ENCODE data around the gene APOE. TPM values are rescaled to one million over a fixed set of nuclear protein-coding genes. Genes with fewer than 3 reads are reported as not detected.

APOE gene
- total and polyA plus RNA-seq, 5 experiments from 2014 or later, result 2.9 to 3.6 TPM; not detected in 3

DNA sequence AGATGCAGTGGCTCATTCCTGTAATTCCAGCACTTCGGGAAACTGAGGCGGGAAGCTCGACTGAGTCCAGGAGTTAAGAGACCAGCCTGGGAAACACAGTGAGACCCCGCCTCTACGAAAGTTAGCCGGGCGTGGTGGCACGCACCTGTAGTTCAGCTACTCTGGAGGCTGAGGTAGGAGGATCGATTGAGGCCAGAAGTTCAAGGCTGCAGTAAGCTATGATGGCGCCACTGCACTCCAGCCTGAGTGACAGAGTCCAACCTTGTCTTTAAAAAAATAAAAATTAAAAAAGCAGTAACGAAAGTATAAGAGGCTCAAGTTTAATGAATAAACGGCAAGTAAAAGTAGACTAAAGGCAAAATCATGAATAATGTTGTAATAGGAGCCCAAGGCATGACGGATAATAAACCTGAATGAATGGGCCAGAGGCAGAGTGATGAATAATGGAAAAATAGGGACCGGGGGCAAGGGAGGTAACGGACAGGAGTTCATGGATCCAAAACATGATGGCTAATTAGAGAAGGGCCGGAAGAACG, 15.7 kb upstream of the APOE start:
- DNase-seq (no peak), ATAC-seq (no peak)
- no peaks in the 10 kb centered on the region for H3K27me3 Mint-ChIP-seq
- H3K4me1 Mint-ChIP-seq, result peaks cover 20 to 38% (median 30%) of the 10 kb centered on the region in 4 donors
- H3K36me3 Mint-ChIP-seq, result peaks cover 0 to 25% (median 6%) of the 10 kb centered on the region in 3 donors
- H3K4me3 Mint-ChIP-seq, result peak overlapping the region; percentile 80 to 93 (median 90)
- peak overlapping the region; percentile 86 to 97 (median 96) for H3K27ac Mint-ChIP-seq
- POLR2A ChIA-PET, result interaction anchor here (0.6 to 1.7 kb wide), 5 partner anchors 8 to 263 kb away, joined by 3 to 10 read pairs (median 4); partner anchors contain the start of genes APOE and CLPTM1
- H3K9me3 Mint-ChIP-seq, result no peaks in the 10 kb centered on the region

DNA sequence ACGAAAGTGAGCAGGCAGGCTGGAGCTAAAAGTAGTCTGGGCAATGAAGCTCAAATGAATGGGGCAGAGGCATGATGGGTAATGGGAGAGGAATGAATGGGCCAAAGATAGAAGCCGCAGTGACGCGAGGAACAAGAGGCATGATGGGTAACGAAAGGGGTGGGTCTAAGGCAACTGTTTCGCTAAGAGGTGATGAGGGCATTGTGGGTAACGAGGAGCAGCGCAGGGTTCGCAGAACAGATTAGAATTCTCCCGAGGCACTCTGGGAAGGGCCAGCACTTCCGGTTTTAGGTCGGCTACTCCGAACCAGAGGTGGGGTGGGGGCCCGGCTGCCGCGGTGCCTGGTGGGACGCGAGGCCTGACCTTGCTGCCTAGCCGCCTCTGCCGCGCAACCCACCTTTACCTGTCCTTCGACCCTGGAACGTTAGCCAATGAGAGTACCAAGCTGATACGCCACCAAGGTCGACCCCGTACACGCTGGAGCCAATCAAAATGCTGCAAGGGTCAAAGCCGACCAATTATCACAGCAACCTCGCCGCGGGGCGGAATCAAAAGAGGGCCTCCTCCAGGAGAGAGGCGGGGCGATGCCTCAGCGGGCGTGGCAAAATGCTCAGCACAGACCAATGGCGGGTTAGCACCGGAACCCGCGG, 15.1 kb upstream of the APOE start:
- H3K27me3 Mint-ChIP-seq, result no peaks in the 10 kb centered on the region
- peak; percentile 82 to 84 for ATAC-seq
- peak overlapping the region; percentile 86 to 97 (median 96) for H3K27ac Mint-ChIP-seq
- peaks cover 0 to 30% (median 9%) of the 10 kb centered on the region in 3 donors for H3K36me3 Mint-ChIP-seq
- peaks cover 22 to 42% (median 32%) of the 10 kb centered on the region in 4 donors for H3K4me1 Mint-ChIP-seq
- no peaks in the 10 kb centered on the region for H3K9me3 Mint-ChIP-seq
- DNase-seq, result peak in 8 of 10 donors; percentile 98 to 100 (median 100)
- H3K4me3 Mint-ChIP-seq, result peak overlapping the region; percentile 80 to 93 (median 90)
- POLR2A ChIA-PET, result interaction anchor here (0.6 to 1.7 kb wide), 6 partner anchors 8 to 263 kb away, joined by 3 to 10 read pairs (median 4); partner anchors contain the start of genes APOE and CLPTM1

DNA sequence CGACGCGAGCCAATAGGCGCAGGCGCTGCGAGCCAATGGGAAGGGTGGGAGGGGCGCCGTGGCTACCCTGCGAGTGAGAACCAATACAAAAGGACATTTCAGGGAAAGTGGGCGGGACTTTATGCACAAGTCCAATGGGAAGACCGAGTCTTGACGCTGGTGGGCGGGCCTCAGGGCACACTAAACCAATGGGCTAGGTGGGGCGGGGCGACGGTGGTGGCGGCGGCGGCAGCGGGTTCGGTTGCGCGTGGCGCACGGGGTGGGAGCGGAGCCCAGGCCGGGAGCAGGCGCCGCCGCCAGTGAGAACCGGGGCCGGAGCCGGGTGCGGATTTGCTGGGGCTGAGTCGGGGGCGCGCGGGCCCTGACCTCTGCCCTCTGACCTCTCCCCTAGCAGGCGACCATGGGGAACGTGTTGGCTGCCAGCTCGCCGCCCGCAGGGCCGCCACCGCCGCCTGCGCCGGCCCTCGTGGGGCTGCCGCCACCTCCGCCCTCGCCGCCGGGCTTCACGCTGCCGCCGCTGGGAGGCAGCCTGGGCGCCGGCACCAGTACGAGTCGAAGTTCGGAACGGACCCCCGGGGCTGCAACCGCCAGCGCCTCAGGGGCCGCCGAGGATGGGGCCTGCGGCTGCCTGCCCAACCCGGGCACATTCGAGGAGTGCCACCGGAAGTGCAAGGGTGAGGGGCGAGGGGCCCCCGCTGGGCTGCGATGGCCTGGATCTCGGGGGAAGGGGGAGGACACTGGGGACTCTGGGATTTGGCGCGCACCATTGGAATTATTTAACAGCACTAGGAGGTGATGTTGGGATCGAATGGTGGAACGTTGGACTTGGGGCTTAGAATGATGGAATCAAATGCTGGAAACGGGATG, 14.3 kb upstream of the APOE start, which contains the start of gene TOMM40:
Gene TOMM40 (plus strand): TSS at position 239 of the 867 bp plus-strand sequence. CDS start 162 bp downstream, at position 401.
- ATAC-seq (no peak), DNase-seq (peak in 2 of 10 donors; percentile 99)
- peak within 1 kb of the TSS; percentile 82 to 93 (median 91) for H3K4me3 Mint-ChIP-seq
- POLR2A ChIA-PET, result interaction anchor here (0.7 to 1.7 kb wide), 5 partner anchors 10 to 262 kb away, joined by 3 to 10 read pairs (median 4); partner anchors contain the start of genes APOE and CLPTM1
- peaks cover 26 to 42% (median 34%) of the 10 kb centered on the region in 4 donors for H3K4me1 Mint-ChIP-seq
- H3K9me3 Mint-ChIP-seq, result no peaks in the 10 kb centered on the region
- H3K27ac Mint-ChIP-seq, result peak within 1 kb of the TSS; percentile 86 to 97 (median 96)
- peaks cover 0 to 38% (median 12%) of the 10 kb centered on the region in 3 donors for H3K36me3 Mint-ChIP-seq
- H3K27me3 Mint-ChIP-seq, result no peaks in the 10 kb centered on the region

DNA sequence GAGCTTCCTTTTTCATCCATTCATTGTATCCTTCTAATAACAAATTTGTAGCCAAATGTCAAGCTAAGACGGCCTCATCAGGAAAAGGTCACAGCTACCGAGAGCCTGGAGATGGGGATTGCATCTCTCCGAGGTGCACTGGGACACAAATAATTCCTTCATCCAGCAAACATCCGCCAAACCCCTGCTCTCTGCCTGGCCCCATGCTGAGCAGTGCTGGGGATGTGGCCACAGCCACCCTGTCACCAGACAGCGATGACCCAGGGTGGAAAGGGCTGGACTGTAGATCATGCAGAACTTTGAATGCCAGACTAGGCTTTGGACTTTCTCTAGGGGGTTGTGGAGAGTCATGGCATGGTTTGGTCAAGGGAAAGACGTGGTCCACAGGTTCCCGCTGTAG, 12.7 kb upstream of the APOE start:
- H3K4me3 Mint-ChIP-seq, result peak overlapping the region; percentile 82 to 92 (median 90)
- peak overlapping the region in 8 of 10 donors; percentile 59 to 91 (median 76) for H3K27ac Mint-ChIP-seq
- POLR2A ChIA-PET, result no interaction called here
- H3K9me3 Mint-ChIP-seq, result no peaks in the 10 kb centered on the region
- H3K4me1 Mint-ChIP-seq, result peaks cover 27 to 42% (median 34%) of the 10 kb centered on the region in 4 donors
- H3K27me3 Mint-ChIP-seq, result no peaks in the 10 kb centered on the region
- DNase-seq (no peak), ATAC-seq (no peak)
- peaks cover 0 to 53% (median 14%) of the 10 kb centered on the region in 3 donors for H3K36me3 Mint-ChIP-seq

DNA sequence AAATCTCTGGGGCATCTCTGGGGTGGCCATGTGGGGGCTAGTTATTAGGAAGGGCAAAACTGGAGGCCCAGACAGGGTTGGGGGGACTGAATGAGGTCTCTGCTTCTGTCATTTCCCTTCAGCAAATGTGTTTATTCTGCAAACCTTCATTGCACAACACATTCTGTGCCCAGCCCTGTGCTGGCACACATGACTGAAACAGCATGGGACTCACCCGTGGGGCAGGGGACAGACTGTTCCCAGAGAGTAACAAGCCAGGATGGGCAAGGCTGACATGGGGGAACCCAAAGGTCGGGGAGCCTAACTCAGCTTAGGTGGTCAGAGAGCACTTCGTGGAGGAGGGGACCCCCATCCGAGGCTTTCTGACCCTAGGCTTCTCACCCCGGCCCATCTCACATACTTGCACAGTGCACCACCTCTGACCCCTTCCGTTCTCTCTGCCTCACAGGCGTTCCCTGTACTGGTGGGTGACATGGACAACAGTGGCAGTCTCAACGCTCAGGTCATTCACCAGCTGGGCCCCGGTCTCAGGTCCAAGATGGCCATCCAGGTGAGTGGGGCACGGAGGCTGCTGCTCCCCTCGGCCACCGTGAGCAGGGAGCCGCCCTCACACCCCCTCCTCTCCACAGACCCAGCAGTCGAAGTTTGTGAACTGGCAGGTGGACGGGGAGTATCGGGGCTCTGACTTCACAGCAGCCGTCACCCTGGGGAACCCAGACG, 12.1 kb upstream of the APOE start:
- ATAC-seq (no peak), DNase-seq (no peak)
- Mint-ChIP-seq H3K4me1 (peaks cover 27 to 42% (median 35%) of the 10 kb centered on the region in 4 donors), H3K27ac (peak overlapping the region in 3 of 10 donors; percentile 17 to 61 (median 38)), H3K27me3 (no peaks in the 10 kb centered on the region), H3K9me3 (no peaks in the 10 kb centered on the region), H3K36me3 (peaks cover 0 to 58% (median 14%) of the 10 kb centered on the region in 3 donors), H3K4me3 (peak overlapping the region; percentile 12 to 92 (median 90))
- POLR2A ChIA-PET, result no interaction called here

DNA sequence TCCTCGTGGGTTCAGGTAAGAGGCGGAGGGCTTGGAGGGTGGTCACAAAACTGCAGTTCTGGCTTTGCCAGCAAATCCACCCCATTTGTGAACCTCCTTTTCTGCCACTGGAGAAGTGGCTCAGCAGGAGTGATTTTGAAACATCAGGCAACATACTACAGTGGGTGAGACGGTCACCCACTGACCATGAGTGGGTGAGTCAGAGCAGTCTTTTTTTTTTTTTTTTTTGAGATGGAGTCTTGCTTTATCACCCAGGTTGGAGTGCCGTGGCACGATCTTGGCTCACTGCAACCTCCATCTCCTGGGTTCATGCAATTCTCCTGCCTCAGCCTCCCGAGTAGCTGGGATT, 11.6 kb upstream of the APOE start:
- H3K27me3 Mint-ChIP-seq, result no peaks in the 10 kb centered on the region
- H3K4me3 Mint-ChIP-seq, result no peak overlapping the region
- DNase-seq, result no peak
- POLR2A ChIA-PET, result no interaction called here
- H3K36me3 Mint-ChIP-seq, result peaks cover 0 to 59% (median 14%) of the 10 kb centered on the region in 3 donors
- H3K27ac Mint-ChIP-seq, result no peak overlapping the region
- H3K4me1 Mint-ChIP-seq, result peaks cover 26 to 40% (median 34%) of the 10 kb centered on the region in 4 donors
- no peak for ATAC-seq
- H3K9me3 Mint-ChIP-seq, result no peaks in the 10 kb centered on the region

DNA sequence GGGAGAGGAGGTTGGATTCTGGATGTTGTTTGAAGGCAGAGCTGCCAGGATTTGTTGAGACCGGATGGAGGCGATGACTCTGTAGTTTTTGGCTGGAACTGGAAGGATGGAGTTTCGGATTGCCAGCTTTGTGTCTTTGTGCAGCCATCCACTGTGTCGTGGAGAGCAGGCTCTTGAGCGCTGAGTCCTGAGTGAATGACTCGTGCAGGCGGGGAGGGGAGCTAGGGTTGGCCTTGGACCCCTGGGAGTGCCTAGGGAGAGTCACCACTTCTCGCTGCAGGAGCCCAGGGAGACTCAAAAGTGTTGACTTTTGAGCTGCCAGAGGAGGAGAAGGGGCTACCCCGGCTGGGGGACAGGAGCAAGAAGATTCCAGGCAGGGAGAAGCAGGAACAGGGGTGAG, 10.7 kb upstream of the APOE start:
- Mint-ChIP-seq H3K9me3 (no peaks in the 10 kb centered on the region), H3K4me3 (no peak overlapping the region), H3K4me1 (peaks cover 24 to 33% (median 29%) of the 10 kb centered on the region in 4 donors), H3K27me3 (no peaks in the 10 kb centered on the region), H3K36me3 (peaks cover 0 to 67% (median 15%) of the 10 kb centered on the region in 3 donors), H3K27ac (peak overlapping the region in 4 of 10 donors; percentile 40 to 75 (median 56))
- ATAC-seq (no peak), DNase-seq (no peak)
- POLR2A ChIA-PET, result no interaction called here

DNA sequence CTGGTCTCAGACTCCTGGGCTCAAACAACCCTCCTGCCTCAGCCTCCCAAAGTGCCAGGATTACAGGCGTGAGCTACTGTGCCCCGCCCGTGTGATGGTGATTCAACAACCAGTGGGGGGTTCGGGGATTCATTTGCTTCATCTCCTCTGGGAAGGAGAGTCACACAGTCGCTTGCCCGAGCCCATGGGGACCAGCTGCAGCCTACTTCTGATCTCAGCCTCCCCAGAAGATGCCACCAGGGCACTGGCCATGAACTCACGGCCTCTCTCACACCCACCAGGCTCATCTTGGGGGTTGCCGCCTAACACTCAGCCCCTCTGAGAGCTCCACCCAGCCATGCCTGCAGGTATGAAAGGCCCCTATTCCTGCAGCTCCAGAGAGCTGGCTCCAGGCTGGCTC, 7.8 kb upstream of the APOE start:
- no peaks in the 10 kb centered on the region for H3K27me3 Mint-ChIP-seq
- DNase-seq, result no peak
- H3K4me1 Mint-ChIP-seq, result peaks cover 8 to 14% (median 11%) of the 10 kb centered on the region in 4 donors
- no peaks in the 10 kb centered on the region for H3K9me3 Mint-ChIP-seq
- no peak for ATAC-seq
- H3K4me3 Mint-ChIP-seq, result no peak overlapping the region
- POLR2A ChIA-PET, result interaction anchor here (0.6 kb wide), 1 partner anchor 8 kb away, joined by 3 read pairs; no protein-coding TSS in a partner anchor
- no peak overlapping the region for H3K27ac Mint-ChIP-seq
- peaks cover 0 to 88% (median 15%) of the 10 kb centered on the region in 3 donors for H3K36me3 Mint-ChIP-seq

DNA sequence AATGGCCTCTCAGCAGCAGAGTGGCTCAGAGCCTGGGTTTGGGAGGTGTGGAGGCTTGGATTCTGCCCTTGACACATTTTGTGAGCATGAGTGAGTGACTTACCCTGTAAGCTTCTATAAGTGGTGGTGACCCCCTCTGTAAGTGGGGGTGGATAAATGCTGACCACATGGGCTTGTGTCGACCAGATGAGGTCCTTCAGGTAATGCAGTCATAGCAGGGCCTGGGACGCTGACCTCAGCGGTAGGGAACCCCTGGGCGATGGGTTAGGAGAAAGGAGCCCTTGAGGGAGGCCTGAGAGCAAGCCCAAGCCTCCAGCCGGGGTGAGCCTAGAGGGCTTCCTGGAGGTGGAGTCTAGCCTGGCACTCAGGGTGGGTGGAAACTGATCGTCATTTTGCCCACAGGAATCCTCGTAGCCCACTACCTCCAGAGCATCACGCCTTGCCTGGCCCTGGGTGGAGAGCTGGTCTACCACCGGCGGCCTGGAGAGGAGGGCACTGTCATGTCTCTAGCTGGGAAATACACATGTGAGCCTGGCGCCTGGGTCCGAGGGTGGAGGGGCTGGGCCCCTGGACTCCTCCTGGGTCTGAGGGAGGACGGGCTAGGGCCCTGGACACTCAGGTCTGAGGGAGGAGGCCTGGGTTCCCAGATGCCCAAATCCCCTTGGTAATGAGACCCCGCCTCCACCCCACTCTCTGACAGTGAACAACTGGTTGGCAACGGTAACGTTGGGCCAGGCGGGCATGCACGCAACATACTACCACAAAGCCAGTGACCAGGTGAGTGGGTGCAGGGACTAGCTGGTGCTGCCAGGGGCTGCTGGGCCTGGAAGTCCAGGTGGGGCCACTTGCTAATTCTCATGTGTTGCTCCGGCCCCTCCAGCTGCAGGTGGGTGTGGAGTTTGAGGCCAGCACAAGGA, 5.0 kb upstream of the APOE start:
- no peak overlapping the region for H3K27ac Mint-ChIP-seq

DNA sequence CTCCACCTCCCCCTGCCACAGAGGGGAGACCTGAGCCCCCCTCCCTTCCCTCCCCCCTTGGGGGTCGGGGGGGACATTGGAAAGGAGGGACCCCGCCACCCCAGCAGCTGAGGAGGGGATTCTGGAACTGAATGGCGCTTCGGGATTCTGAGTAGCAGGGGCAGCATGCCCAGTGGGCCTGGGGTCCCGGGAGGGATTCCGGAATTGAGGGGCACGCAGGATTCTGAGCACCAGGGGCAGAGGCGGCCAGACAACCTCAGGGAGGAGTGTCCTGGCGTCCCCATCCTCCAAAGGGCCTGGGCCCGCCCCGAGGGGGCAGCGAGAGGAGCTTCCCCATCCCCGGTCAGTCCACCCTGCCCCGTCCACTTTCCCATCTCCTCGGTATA, 2.4 kb upstream of the APOE start:
- POLR2A ChIA-PET, result no interaction called here
- Mint-ChIP-seq H3K4me3 (no peak overlapping the region), H3K9me3 (no peaks in the 10 kb centered on the region), H3K4me1 (peaks cover 5 to 19% (median 14%) of the 10 kb centered on the region in 4 donors), H3K27ac (no peak overlapping the region), H3K27me3 (peaks cover 5 to 28% (median 15%) of the 10 kb centered on the region in 5 donors), H3K36me3 (peaks cover 0 to 44% (median 2%) of the 10 kb centered on the region in 3 donors)
- DNase-seq (no peak), ATAC-seq (no peak)

More for the DNA sequence above, 5.0 kb upstream of the APOE start:
- Mint-ChIP-seq H3K27me3 (peaks cover 0 to 4% (median 0%) of the 10 kb centered on the region in 5 donors), H3K9me3 (no peaks in the 10 kb centered on the region), H3K36me3 (peaks cover 0 to 67% (median 6%) of the 10 kb centered on the region in 3 donors), H3K4me3 (no peak overlapping the region), H3K4me1 (peaks cover 3 to 11% (median 5%) of the 10 kb centered on the region in 4 donors)
- DNase-seq, result no peak
- no peak for ATAC-seq
- POLR2A ChIA-PET, result interaction anchor here (1.1 kb wide), 1 partner anchor 9 kb away, joined by 3 read pairs; no protein-coding TSS in a partner anchor
